ENCODE measurements around the gene DNMT1.
"Not testable (repeated sequence)": the region's sequence is repeated elsewhere in the genome, so short reads cannot be mapped to it uniquely, and the experiment has no call there.

Gene DNMT1

DNA sequence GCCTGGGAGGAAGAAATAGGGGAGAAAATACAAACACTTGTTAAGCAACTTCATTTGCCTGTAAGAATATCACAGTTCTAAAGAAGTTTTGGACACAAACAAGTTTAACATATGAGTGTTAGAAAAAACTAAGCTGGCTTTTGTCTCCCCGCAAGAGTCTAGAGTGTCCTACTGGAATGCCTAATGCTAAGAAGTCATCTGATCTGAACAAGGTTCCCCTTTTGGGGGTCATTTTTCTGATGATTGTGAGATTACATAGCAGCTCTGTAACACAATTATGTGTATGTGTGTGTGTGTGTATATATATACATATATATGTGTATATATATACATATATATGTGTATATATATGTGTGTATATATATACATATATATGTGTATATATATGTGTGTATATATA lies 12.7 kb downstream of the DNMT1 start:
- no peak for DNase-seq (ENCODE audit: low read depth)

DNA sequence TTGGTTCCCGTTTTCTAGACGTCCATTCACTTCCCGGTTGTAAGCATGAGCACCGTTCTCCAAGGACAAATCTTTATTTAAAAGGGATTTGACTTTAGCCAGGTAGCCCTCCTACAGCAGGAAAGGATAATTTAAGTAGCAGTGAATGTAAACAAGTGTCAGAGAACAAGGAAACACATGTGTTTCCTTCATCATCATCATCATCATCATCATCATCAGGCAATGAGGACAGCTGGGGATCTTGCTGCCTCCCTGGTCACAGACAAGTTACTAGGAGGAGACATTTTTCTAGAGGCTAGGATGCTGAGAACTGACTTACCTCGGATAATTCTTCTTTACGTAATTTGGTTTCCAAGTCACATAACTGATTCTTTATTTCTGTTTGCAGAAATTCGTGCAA lies 14.3 kb downstream of the DNMT1 start:
- DNase-seq (ENCODE audit: low read depth) = no peak

DNA sequence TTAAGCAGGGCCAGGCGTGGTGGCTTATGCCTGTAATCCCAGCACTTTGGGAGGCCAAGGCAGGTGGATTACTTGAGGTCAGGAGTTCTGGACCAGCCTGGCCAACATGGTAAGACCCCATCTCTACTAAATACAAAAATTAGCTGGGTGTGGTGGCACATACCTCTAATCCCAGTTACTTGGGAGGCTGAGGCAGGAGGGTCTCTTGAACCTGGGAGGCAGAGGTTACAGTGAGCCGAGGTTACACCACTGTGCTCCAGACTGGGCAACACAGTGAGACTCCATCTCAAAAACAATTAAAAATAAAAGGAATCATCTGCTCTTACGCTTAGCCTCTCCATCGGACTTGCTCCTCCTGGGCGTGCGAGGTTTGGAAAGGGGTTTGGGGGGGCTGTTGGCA lies 14.7 kb downstream of the DNMT1 start:
- not testable (repeated sequence) for DNase-seq (ENCODE audit: low read depth)

DNA sequence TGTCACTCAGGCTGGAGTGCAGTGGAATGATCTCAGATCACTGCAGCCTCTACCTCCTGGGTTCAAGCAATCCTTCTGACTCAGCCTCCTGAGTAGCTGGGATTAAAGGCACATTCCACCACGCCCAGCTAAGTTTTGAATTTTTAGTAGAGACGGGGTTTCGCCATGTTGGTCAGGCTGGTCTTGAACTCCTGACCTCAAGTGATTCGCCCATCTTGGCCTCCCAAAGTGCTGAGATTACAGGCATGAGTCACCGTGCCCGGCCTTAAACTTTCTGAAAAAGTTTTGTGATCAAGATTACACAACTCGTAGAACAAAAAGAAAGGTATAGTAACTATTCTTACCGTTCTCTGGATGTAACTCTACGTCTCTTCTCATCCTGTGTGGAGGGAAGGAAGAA lies 21.2 kb downstream of the DNMT1 start:
- no peak for DNase-seq (ENCODE audit: low read depth)

DNA sequence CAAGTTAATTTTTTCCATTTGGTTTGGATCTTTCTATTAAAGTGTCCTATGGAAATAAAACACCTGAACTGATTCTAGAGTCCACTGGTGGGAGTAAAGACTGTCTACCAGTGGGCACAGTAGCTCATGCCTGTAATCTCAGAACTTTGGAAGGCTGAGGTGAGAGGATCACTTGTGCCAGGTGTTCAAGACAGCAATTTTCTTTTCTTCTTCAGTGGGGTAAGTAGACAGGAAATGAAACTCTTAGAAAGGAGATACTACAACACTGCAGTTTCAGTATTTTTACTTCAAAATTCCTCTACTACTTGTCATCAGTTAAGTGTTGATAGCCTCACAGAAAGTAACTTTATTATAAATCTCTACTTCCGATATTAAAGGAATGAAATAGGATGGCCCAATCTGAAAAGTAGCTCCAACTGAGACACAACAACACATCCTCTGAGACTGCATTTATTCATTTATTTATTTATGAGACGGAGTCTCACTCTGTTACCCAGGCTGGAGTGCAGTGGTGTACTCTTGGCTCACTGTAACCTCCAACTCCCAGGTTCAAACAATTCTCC lies 26.3 kb downstream of the DNMT1 start:
- no peak for DNase-seq (ENCODE audit: low read depth)

DNA sequence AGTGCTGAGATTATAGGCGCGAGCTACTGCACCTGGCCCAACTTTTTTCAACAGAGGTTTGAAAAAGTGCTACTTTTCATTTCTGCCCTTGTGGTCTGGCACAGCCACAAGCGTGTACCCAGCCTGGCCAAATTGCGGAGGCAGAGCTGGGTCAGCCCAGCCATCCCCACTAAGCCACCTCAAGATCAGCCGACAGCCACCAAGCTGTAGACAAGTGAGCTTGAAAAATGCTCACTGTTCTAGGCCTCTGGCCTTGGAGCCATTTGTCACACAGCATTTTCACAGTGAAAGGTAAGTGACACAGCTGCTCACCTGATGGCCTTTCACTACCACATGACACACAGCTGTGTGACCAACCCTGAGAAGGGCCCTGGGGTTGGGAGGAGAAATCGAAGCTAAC lies 27.3 kb downstream of the DNMT1 start:
- no peak for DNase-seq (ENCODE audit: low read depth)

DNA sequence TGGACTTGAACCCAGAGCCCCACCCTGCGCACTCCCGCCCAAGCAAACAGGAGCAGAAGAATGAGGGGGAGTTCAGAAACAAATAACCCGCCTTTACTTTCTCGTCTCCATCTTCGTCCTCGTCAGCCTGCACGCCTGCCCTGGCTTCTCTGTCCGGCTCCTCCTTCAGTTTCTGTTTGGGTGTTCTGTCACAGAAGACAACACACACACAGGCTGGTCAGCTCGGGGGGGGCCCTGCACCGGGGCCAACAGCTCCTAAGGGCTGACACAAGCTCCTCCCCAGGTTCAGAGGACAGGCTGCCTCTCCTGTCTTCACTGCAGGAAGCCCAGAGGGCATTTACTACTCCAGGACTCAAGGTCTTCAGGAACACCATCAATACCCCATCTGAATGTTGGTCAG lies 28.3 kb downstream of the DNMT1 start:
- DNase-seq (ENCODE audit: low read depth) = not testable (repeated sequence)

DNA sequence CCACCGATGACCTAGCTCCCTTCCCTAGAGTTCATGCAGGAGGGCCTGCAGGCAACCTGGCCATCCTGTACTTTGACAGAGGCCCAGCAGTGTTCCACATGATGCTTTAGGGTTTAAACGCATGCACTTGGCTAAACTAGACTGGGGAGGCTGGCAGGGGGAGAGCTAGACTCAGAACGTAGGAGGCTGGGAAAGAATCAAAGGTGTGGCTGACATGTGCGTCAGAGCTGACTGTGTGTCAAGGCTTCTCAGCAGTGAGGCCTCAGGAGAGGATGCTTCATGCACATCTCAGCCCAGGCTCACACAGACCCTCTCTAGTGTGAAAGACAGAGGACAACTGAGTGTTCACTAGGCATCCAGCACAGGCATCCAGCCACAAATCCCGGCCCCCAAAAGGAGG lies 28.7 kb downstream of the DNMT1 start:
- no peak for DNase-seq (ENCODE audit: low read depth)

DNA sequence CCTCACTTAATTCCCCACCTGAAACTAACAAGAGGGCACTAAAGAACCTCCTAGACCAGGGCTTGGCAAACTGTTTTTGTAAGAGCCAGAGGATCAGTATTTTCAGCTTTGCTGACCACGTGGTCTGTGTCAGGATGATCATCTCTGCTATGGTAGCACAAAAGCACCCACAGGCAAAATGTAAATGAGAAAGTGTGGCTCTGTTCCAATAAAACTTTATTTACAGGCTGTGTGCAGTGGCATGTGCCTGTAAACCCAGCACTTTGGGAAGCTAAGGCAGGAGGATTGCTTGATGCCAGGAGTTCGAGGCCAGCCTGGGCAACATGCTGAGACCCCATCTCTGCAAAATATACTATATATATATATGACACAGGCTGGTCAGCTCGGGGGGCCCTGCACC lies 31.2 kb downstream of the DNMT1 start:
- no peak for DNase-seq (ENCODE audit: low read depth)

DNA sequence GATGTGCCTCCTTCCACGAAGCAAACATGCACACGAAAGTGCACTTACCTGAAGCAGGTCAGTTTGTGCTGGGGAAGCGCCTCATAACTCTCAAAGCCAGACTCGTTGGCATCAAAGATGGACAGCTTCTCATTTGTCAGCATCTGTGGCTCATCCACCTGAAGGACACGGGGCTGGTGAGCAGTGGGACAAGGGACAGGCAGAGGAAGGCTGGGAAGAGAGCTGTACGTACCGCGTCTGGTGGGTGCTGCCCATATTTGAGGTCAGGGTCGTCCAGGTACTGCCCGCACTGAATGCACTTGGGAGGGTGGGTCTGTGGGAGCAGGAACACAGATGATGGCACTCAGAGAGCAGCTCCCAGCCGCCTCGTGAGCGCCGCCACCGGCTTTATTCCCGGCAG lies 35.1 kb downstream of the DNMT1 start:
- no peak for DNase-seq (ENCODE audit: low read depth)

DNA sequence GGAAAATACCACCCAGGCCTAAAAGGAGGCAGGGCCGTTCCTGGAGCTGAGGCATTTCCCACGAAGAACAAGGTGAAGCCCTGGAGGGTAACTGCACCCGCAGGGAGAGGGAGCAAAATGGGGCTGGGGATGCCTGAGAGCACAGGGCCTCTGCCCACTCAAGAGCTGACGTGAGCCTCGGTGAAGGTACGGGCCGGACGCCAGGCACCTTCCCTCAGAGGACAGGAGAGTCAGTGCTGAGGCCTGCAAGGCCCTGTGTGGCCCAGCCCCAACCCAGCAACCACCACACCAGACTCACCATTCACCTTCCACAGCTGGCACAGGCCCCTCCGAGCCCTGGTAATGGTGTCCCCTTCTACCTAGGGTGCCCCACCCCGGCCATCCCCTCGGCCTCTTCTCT lies 36.3 kb downstream of the DNMT1 start:
- DNase-seq (ENCODE audit: low read depth) = no peak

DNA sequence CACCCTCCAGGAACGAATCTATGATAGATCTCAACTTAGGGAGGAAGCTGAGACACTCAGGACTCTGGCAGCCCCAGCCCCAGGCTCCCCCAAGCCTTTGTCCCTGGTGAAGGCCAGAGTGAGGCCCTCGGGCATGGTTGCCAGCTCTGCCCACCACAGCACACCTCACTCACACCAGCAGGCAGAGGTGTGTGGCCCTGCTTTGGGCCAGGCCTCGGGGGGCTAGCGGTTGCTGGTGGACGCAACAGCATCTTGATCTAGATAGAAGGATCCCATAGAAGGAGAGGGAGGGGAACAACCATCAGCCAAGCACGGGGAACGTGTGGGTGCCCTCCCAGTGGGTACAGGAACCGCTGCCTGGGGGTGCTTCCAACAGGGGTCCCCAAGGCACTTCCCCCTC lies 36.7 kb downstream of the DNMT1 start:
- no peak for DNase-seq (ENCODE audit: low read depth)

DNA sequence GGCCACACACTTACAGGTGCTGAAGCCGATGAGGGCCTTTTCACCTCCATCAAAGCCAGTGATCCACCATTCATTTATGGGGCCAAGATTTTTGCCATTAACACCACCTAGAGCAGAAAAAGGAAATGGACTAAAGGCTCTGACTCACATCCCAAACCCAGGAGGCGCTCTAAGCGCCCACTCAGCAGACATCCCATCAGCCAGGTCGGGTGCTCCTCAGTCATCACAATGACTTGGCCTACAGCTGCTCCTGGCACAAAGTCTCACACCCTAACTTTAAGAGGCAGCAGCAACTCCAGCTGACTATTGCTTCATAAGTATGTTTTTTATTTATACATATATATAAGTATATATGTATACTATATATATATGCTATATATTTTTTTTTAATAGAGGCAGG lies 38.9 kb downstream of the DNMT1 start:
- DNase-seq (ENCODE audit: low read depth) = no peak

DNA sequence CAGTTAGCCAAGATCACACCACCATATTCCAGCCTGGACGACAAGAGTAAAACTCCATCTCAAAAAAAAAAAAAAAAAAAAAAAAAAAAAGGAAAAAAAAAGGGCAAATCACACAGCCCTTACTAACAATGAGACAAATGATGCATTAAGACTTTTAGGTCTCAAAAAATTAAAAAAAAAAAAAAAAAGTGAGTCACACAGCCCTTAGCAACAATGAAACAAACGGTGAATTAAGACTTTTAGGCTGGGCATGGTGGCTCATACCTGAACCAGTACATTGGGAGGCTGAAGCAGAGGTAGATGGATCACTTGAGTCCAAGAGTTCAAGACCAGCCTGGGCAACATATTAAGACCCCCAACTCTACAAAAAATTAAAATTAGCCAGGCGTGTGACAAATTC lies 42.7 kb downstream of the DNMT1 start:
- DNase-seq (ENCODE audit: low read depth) = no peak

DNA sequence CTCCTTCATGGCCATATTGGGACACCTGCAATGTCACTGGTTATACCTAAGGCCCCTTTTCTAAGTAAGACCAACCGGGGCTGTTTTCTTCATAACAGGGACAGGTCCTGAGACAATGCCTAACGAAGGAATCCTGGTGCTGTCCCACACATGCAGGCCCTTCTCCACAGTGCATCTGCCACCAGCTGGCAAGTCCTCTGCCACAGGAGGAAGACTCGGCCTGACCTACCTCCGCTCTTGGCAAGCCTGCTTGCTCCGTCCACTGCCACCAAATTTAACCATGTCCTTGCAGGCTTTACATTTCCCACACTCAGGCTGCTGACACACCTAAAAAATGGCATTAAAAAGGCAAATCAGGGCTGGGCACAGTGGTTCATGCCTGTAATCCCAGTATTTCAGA lies 43.2 kb downstream of the DNMT1 start:
- DNase-seq (ENCODE audit: low read depth) = no peak

DNA sequence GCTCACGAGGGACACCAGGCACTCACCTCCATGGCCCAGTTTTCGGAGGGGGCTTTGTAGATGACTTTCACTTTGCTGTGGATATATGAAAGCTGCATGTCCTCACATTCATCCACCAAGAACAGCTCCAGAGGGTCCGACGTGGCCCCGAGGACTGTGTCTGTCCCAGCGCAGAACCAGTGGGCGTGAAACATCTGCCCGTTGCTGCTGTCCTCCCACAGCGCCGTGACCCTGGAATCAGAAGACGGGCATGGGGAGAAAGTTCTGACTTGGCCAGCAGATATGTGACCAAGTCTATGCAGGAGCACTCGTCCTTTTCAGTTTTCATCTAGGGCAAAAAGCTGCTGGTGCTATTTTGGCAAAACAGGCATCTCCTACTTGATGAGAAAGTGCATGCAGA lies 45.3 kb downstream of the DNMT1 start:
- no peak for DNase-seq (ENCODE audit: low read depth)

DNA sequence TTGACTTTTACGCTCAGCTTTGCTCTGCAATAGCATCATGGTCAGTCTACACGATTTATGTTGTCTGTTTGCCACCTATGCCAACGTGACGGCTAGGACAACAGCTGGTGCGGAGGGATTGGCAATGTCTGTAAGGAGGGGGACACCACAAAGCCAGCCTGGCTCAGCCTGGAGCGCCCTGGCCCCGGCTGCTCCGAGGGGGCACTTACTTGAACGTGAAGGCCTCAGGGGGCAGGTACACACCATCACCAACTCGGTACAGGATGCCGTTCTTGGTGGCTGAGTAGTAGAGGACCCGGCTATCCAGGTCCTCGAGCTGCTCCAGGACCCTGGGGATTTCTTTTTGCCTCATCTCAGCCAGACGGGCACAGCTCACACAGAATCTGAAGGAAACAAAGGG lies 48.6 kb downstream of the DNMT1 start:
- no peak for DNase-seq (ENCODE audit: low read depth)

DNA sequence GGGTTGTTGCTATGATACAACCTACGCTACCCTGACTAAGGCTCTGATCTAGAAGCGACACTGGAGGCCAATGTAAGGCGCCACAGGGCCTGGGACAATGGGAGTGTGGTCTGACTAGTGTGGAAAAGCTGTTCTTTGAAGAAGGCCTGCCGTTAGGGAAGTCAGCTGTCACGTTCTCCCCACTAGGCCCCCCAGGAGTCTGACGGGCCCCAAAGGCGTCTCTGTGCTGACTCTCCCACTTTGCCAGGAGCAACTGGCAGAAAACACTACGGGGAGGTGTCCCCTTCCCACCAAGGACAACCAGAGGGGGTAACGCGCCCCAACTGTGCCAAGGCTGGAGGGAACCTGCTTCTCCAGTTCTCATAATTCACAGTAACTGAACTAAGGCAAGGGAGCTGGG lies 49.7 kb downstream of the DNMT1 start:
- DNase-seq (ENCODE audit: low read depth) = no peak

DNA sequence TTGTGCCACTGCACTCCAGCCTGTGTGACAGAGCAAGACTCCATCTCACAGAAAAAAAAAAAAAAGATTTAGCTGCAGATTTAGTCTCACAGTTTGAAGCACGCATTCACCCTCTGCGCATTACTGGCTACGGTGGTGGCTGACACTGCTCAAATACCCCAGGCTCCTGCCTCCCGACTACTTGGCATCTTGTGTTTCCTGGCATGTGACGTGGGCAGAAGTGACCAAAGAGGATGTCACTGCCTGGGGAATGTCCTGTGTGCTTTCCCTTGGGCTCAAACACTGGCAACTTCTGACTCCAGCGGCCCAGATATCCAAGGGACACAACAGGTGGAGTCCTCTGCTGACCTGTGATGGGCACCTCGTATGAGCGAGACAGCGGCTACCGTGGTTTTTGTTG lies 50.4 kb downstream of the DNMT1 start:
- no peak for DNase-seq (ENCODE audit: low read depth)

DNA sequence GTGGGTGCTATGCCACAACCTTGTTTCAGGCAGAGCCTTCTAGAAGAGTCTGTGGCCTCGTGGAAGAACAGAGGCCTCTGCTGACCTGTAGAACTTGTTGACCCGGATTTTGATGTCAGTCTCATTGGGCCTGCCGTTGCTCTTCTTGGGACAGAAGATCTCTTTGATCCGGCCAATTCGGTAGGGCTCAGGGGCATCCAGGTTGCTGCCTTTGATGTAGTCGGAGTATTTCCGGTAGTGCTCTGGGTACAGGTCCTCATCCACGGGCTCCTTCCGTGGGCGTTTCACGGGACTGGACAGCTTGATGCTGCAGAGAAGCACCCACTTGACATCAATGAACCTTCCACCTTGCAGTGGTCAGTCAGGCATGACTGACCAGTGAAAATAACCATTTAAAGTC lies 51.1 kb downstream of the DNMT1 start:
- no peak for DNase-seq (ENCODE audit: low read depth)

DNA sequence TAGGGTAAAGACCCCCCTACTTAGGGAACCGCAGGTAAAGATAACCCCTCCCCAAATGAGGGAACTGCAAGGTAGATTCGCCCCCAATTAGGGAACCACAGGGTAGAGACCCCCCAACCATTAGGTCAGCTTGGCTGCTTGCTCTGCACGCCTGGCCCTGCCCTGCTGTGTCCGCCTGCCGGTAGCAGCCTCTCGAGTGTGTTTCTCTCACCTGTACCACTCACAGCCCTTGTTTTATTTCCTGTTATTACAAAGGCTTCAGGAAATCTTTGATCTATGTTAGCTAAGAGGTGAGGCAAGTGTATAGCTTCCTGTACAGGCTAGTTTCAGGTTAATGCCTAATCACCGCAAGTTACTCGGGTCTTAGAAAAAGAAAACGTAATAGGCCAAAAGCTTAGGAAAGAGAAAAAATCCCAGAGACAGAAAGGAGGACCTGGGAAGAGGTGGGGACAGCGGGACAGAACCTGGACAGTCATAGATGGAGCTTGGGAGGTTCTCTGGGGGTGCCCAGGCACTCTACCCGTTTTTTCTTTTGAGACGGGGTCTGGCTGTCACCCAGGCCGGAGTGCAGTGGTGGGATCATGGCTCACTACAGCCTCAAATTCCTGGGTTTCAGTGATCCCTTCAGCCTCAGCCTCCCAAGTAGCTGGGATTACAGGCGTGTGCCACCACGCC lies 51.9 kb downstream of the DNMT1 start:
- DNase-seq (ENCODE audit: low read depth) = no peak

DNA sequence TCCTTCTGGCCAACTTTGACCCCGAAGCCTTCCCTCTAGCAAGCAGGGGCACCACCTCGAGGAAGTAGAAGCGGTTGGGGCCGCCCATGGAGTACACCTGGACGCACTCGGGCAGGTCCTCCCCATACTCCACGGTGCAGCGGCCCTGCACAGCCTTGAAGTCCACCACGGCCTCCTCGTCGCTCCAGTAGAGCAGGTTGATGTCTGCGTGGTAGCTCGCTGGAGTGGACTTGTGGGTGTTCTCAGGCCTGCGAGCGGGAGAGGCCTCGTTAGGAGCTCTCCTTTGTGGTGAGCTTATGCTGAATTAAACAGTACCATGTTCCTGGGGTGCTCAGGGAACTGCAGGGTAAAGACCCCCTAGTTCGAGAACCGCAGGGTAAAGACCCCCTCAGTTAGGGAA lies 52.8 kb downstream of the DNMT1 start:
- no peak for DNase-seq (ENCODE audit: low read depth)

DNA sequence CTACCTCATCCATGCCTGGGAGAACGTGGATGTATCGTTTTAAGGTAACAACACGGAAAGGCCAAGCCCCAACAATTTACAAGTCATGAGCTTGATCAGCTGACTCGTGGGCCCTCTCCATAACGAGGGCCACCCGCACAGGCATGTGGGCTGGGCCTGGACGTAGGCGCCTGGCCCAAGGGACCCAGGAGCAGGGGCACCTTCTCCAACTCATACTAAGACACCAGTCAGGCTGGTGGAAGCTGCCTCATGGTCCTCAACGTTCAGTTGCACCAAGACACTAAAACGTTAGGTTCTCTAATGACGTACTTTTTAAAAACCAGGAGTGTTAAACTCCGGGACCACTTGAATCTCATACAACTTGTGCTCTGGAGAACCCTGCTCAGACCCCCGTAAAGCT lies 53.3 kb downstream of the DNMT1 start:
- DNase-seq (ENCODE audit: low read depth) = no peak

DNA sequence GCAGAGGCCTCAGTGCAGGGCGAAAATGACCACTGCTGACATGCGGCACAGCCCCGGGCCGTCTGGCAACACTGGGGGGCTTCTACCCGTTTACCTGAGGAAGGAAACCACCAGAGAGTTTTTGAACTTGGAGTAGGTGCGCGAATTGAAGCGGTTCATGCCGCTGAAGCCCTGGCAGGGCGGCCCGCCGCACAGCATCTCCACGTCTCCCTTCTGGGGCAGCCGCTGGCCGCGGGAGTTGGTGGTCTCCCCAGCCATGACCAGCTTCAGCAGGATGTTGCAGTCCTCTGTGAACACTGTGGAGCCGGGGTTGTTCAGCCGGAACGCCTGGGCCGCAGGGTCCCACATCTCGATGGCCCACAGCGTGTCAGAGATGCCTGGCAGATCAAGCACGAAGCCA lies 54.8 kb downstream of the DNMT1 start:
- DNase-seq (ENCODE audit: low read depth) = no peak

All from stimulated activated CD8-positive, alpha-beta memory T cell treated with anti-CD3 and anti-CD28 coated beads, Interleukin-15, amount 100 ng/mL, for 1 hour (primary cell).